Right ventricle myocardium superior (tissue), 1 donor: ENCODE data around the gene SEC22A. TPM values are rescaled to one million over a fixed set of nuclear protein-coding genes. Genes with fewer than 3 reads are reported as not detected.
"Not testable (repeated sequence)": the region's sequence is repeated elsewhere in the genome, so short reads cannot be mapped to it uniquely, and the experiment has no call there.

ENCODE experiments used
- ATAC-seq: fragments of 200-7000 bp; cut with Tn5 transposase; one replicate; pipeline ENCODE4 v1.9.1; 2020; ENCODE audit warnings: mild to moderate bottlenecking; ENCODE audit not compliant: poor library complexity
- DNase-seq: peaks from one replicate; pipeline ENCODE4 v3.0.0-alpha.2; 2020
- intact Hi-C: fragments of 100-400 bp; cut with DNase I; formaldehyde crosslinking; loops from one replicate; pipeline ENCODE4 v1.11.2; 2022
- total RNA-seq: library from RNA; stranded (reverse); fragmentation: NEBNext Ultra II Directional; extraction: Animal tissue kit (Norgen Biotek cat#: 25700); gene quantifications from one replicate; pipeline ENCODE4 v1.2.1, GENCODE V29; 2021
- donor health status: DM: no; HTN: yes; CAD: no; lungs with severe emphysema.

The SEC22A gene
- total RNA-seq, 1 donor from 2014 or later = 6.5 TPM

DNA sequence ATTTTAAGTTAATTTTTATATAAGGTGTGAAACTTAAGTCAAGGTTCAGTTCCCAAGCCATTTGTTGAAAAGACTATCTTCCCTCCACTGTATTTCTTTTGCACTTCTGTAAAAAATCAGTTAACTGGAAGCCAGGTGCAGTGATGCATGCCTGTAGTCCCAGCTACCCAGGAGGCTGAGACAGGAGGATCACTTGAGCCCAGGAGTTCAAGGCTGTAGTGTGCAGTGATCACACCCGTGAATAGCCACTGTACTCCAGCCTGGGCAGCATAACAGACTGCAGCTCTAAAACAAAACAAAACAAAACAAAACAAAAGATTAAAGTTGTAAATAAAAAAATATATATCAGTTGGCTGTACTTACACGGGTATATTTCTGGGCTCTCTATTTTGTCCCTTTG lies 33.1 kb upstream of the SEC22A start:
- intact Hi-C loops = no loop called here
- ATAC-seq (no peak), DNase-seq (no peak)

- intact Hi-C loops = no loop called here
- DNase-seq (no peak), ATAC-seq (no peak)
These were observed 32.2 kb upstream of the SEC22A start for GRCh38 chr3:123169492-123169929.

- DNase-seq (no peak), ATAC-seq (no peak)
- intact Hi-C loops = no loop called here
These were observed 31.8 kb upstream of the SEC22A start for GRCh38 chr3:123169930-123170329.

DNA sequence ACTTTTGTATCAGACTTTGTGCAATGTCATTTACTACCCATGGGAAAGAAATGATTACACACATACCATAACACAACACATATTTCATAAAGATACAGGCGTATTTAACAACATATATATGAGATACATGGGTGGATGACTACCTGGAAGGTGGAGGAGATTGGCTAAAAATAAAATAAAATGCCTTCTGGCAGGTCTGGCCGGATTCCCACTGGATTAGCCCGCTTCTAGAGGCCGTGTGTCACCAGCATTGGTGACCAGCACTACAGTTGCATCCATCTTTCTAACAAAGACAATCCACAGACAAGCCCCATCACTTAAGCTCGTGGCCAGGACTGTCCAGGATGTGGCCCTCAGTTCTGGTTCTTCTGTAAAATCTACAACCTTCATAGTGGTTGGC lies 21.0 kb upstream of the SEC22A start:
- DNase-seq (no peak), ATAC-seq (no peak)
- intact Hi-C loops = no loop called here

GRCh38 chr3:123186695-123187094 lies 15.0 kb upstream of the SEC22A start:
- intact Hi-C loops = no loop called here
- no peak for DNase-seq
- no peak for ATAC-seq

DNA sequence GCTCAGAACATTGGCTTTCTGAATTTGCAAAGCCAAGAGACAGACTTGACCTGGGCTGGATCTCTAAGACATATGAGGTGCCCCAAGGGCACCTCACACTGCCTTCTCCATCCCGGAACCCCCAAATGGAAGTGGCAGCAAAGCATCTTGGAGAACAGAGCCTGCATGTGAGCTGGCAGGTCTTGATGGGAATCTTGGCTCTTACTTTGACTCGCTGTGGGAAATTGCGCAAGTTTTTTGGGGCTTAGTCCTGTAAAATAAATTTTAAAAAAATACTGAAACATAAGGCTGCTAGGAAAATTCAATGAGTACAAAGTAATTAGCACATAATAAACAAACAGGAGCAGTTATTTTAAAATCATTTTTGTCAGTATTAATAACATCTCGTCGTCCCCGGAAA lies 13.7 kb upstream of the SEC22A start:
- intact Hi-C loops = no loop called here

DNA sequence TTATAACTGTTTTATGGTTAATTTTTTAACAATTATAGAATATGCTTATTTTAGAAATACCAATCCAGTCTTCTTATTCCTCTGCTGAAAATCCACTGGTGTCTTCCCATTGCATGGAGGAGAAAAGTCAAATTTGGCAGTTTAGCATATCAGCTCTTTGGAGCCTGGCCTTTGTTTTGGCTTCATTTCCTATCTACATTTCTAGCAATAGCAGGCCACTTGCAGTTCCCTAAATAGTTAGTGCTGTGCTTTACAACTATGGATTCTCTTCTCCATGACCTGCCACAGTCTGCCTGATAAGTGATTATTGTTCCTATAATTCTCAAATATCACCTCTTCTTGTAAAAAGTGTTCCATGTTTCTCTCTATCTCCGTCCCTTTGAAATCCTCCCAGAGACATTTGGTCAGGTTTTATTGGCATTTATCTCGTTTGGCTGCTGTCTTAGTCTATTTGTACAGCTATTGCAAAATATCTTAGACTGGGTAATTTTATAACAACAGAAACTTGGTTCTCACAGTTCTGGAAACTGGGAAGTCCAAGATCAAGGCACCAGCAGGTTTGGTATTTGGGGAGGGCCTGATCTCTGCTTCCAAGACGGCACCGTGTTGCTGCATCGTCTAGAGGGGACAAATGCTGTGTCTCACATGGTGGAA lies 8.2 kb upstream of the SEC22A start:
- no peak for DNase-seq
- intact Hi-C loops = loop anchor here (5.0 kb wide), 1 partner anchor 49 kb away; no protein-coding TSS in a partner anchor
- peak; percentile 88 for ATAC-seq

More for the DNA sequence above, 13.7 kb upstream of the SEC22A start:
- DNase-seq (no peak), ATAC-seq (no peak)

DNA sequence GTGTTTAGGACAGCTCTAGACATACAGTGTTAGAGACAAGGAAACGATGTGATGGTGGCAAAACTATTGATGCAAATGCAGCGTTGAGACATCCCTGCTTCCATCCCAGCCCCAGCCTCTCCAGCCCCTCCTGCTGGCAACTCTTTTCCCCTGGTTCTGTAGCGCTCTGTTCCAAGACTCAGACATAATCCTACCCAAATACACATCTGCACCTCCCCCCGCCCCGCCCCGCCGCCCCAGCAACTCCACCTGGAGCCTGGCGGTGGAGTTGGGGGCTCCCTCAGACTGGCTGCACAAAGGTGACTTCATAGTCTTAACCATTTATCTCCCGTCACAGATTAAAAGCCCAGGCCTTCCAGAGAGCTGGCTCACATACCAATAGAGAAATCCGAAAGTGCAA lies 7.2 kb upstream of the SEC22A start:
- ATAC-seq = peak; percentile 36
- intact Hi-C loops = loop anchor here (5.0 kb wide), 1 partner anchor 48 kb away; no protein-coding TSS in a partner anchor
- DNase-seq = no peak

GRCh38 chr3:123198372-123198771 lies 3.4 kb upstream of the SEC22A start:
- ATAC-seq (no peak), DNase-seq (no peak)
- intact Hi-C loops = no loop called here

DNA sequence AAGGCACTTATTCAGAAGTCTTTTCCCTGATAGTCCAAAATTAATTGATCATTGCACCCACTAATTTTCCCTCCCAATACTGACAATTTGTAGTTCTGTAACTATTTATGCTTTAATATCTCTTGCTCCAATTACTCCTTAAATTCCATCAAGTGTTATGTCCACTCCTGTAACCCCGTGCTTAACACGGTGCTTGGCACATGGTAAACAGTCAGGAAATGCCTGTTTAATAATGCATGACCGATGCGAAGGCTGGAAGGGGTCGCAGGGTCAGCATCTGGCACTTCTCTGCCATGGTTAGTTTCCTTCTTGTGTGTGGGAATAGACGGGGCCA lies 553 bp upstream of the SEC22A start:
- intact Hi-C loops = no loop called here
- DNase-seq = no peak
- ATAC-seq = no peak

- intact Hi-C loops = no loop called here
- DNase-seq (no peak), ATAC-seq (no peak)
These were observed 708 bp downstream of the SEC22A start for GRCh38 chr3:123202451-123202850.

DNA sequence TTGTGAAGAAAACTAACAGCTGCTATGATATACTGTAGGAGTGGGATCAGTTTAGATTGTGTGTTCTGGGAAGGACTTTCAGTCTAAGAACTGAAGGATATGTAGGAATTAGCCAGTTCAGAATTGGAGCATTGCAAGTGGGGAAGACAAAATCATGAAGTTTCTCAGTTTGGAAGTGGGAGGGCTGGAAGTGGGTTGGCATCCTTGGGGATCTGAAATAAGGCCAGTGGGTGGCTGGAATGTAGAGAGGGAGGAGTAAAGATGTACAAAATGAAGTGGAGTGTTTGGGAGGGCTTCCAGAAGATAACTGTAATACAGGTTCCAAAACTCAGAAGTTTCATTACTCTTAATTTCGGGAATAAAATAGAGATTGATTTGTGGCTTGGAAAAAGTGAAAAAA lies 17.2 kb downstream of the SEC22A start:
- intact Hi-C loops = no loop called here
- no peak for ATAC-seq
- no peak for DNase-seq

- intact Hi-C loops, ATAC-seq: not testable (repeated sequence)
These were observed 19.6 kb downstream of the SEC22A start for GRCh38 chr3:123221369-123221768.

GRCh38 chr3:123225016-123225415 lies 23.3 kb downstream of the SEC22A start:
- no peak for ATAC-seq
- DNase-seq = no peak
- intact Hi-C loops = no loop called here

More at GRCh38 chr3:123221369-123221768, 19.6 kb downstream of the SEC22A start:
- DNase-seq = not testable (repeated sequence)

DNA sequence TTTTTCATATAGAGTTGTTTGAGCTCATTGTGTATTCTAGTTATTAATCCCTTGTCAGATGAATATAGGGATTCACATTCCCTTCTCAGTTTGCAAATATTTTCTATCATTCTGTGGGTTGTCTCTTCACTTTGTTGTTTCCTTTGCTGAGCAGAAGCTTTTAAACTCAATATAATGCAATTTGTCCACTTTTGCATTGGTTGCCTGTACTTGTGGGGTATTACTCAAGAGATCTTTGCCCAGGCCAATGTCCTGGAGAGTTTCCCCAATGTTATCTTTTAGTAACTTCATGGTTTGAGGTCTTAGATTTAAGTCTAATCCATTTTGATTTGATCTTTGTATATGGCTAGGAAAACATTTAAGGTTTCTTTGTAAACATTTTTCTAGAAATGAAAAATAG lies 24.8 kb downstream of the SEC22A start:
- DNase-seq = no peak
- no peak for ATAC-seq
- intact Hi-C loops = no loop called here

GRCh38 chr3:123229145-123229544 lies 27.4 kb downstream of the SEC22A start:
- no peak for ATAC-seq
- DNase-seq = no peak
- intact Hi-C loops = no loop called here

DNA sequence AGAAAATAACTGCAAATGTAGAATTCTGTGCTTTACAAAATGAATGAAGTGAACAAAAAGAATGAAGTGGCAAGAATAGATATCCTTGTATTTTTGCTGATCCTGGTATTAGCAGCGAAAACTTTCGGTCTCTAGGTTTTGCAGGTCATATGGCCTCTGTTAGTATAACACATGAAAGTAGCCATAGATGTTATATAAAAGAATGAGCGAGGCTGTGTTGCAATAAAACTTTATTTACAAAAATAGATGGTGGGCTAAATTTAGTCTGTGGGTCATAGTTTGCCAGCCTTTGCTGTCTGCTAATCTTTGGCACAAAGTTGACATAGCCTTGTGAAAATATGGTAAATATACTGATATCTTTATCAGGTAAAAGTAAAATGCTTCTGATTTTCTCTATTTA lies 35.2 kb downstream of the SEC22A start:
- no peak for DNase-seq
- ATAC-seq = no peak
- intact Hi-C loops = no loop called here

DNA sequence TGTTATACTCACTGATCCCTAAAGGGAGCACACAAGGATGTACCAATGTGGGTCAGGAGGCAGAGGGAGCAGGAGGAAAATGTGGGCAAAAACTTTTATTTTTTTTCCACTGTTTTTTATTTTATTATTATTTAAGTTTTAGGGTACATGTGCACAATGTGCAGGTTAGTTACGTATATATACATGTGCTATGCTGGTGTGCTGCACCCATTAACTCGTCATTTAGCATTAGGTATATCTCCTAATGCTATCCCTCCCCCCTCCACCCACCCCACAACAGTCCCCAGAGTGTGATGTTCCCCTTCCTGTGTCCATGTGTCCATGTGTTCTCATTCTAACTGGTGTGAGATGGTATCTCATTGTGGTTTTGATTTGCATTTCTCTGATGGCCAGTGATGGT lies 37.4 kb downstream of the SEC22A start:
- intact Hi-C loops, ATAC-seq, DNase-seq: not testable (repeated sequence)

- ATAC-seq = no peak
- no peak for DNase-seq
- intact Hi-C loops = loop anchor here (5.0 kb wide), 1 partner anchor 47 kb away; no protein-coding TSS in a partner anchor
These were observed 38.0 kb downstream of the SEC22A start for GRCh38 chr3:123239756-123240155.

DNA sequence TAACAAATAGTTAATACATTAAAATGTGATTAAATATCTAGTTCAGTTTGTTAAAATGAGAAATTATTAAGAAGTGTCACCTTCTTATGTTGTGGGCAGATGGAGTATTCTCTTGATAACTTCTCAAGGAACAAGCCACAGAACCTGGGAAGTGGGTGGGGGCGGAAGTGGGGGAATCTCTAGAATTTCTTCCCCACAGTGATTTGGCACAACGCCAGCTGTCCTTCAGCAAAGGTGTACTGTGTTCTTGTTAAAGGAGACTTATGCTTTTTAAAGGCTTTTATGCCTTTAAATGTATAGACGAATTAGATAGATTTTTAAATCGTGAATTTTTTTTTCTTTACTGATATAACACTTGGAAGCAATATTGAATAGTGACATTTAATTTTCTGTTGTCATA lies 42.4 kb downstream of the SEC22A start:
- ATAC-seq = no peak

DNA sequence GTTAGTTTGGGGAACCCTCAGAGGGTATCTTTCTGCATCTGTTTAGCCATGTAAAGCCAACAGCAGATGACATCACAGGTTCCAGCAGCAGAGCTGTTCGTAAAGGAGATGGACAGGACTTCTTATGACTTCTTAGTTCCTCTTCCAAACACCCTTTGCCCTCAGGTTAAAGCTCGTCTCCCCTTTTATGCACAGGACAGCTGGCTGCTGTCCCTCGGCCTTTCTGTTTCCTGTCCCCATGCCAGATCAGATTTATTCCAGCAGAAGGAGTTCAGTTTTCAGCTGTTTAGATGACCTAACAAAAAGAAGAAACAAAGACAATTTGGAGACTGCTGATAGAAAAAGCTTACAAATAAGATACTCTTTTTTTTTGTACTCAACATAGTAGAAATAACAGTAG lies 45.1 kb downstream of the SEC22A start:
- intact Hi-C loops = no loop called here
- ATAC-seq = peak; percentile 31

More for the DNA sequence above, 42.4 kb downstream of the SEC22A start:
- intact Hi-C loops = loop anchor here (5.0 kb wide), 1 partner anchor 52 kb away; no protein-coding TSS in a partner anchor
- no peak for DNase-seq

More for the DNA sequence above, 45.1 kb downstream of the SEC22A start:
- DNase-seq = no peak
